H9 (cell line): ENCODE measurements around the gene ZNF467. TPM values are rescaled to one million over a fixed set of nuclear protein-coding genes. Genes with fewer than 3 reads are reported as not detected.

Experiments
- DNase-seq: peaks from one replicate; pipeline ENCODE4 v3.0.0-alpha.2; 2017
- H2AFZ ChIP-seq: one replicate; pipeline ENCODE4 v1.6.1; 2013; ENCODE audit warnings: mild to moderate bottlenecking, low read length, control low read depth, moderate library complexity
- H2AK5ac ChIP-seq: 2 replicates; pipeline ENCODE4 v1.6.1; 2013; ENCODE audit warnings: low read length, control low read depth, mixed read lengths; ENCODE audit not compliant: insufficient read length
- H2BK120ac ChIP-seq: one replicate; pipeline ENCODE4 v1.6.1; 2013; ENCODE audit warnings: low read depth, mild to moderate bottlenecking, low read length, control low read depth, inconsistent platforms; ENCODE audit not compliant: poor library complexity, severe bottlenecking
- H2BK12ac ChIP-seq: 2 replicates; pipeline ENCODE4 v1.6.1; 2013; ENCODE audit warnings: low read length, control low read depth, mixed read lengths, low read depth; ENCODE audit not compliant: insufficient read length
- H2BK15ac ChIP-seq: 2 replicates; pipeline ENCODE4 v1.6.1; 2013; ENCODE audit warnings: low read depth, low read length, control low read depth
- H2BK20ac ChIP-seq: one replicate; pipeline ENCODE4 v1.6.1; 2013; ENCODE audit warnings: low read depth, mild to moderate bottlenecking, low read length, control low read depth, inconsistent platforms; ENCODE audit not compliant: poor library complexity, severe bottlenecking
- H2BK5ac ChIP-seq: 2 replicates; pipeline ENCODE4 v1.6.1; 2013; ENCODE audit warnings: low read length, control low read depth, mixed read lengths; ENCODE audit not compliant: insufficient read length
- H3K14ac ChIP-seq: 2 replicates; pipeline ENCODE4 v1.6.1; 2013; ENCODE audit warnings: low read length, control low read depth; ENCODE audit not compliant: insufficient read depth
- H3K18ac ChIP-seq: 2 replicates; pipeline ENCODE4 v1.6.1; 2013; ENCODE audit warnings: low read depth, mild to moderate bottlenecking, mixed read lengths, low read length, control low read depth; ENCODE audit not compliant: insufficient read length
- H3K23ac ChIP-seq: 2 replicates; pipeline ENCODE4 v1.6.1; 2013; ENCODE audit warnings: low read length, control low read depth, mixed read lengths, low read depth; ENCODE audit not compliant: insufficient read length
- H3K23me2 ChIP-seq: 2 replicates; pipeline ENCODE4 v1.6.1; 2013; ENCODE audit warnings: low read depth, mild to moderate bottlenecking, mixed read lengths, low read length, control low read depth; ENCODE audit not compliant: insufficient read length, poor library complexity, severe bottlenecking
- H3K27ac ChIP-seq: 2 replicates; pipeline ENCODE4 v1.5.1; 2013; ENCODE audit warnings: low read length, control low read depth, mixed read lengths, low read depth; ENCODE audit not compliant: insufficient read length
- H3K27me3 ChIP-seq: 2 replicates; pipeline ENCODE4 v1.6.1; 2013; ENCODE audit warnings: low read length, control low read depth, inconsistent platforms; ENCODE audit not compliant: insufficient read depth
- H3K4ac ChIP-seq: 2 replicates; pipeline ENCODE4 v1.6.1; 2013; ENCODE audit warnings: low read depth, mild to moderate bottlenecking, control low read depth, inconsistent platforms, low read length, moderate library complexity
- H3K4me1 ChIP-seq: 2 replicates; pipeline ENCODE4 v1.6.1; 2013; ENCODE audit warnings: low read length, control low read depth, inconsistent platforms; ENCODE audit not compliant: insufficient read depth
- H3K4me2 ChIP-seq: 2 replicates; pipeline ENCODE4 v1.6.1; 2013; ENCODE audit warnings: low read length, control low read depth, mixed read lengths; ENCODE audit not compliant: insufficient read length, insufficient read depth
- H3K56ac ChIP-seq: 2 replicates; pipeline ENCODE4 v1.6.1; 2013; ENCODE audit warnings: low read depth, mild to moderate bottlenecking, mixed read lengths, low read length, control low read depth; ENCODE audit not compliant: insufficient read length
- H3K79me1 ChIP-seq: 2 replicates; pipeline ENCODE4 v1.6.1; 2013; ENCODE audit warnings: low read depth, mild to moderate bottlenecking, moderate library complexity, low read length, control low read depth, inconsistent platforms; ENCODE audit not compliant: insufficient read depth, poor library complexity, severe bottlenecking
- H3K79me2 ChIP-seq: 2 replicates; pipeline ENCODE4 v1.6.1; 2013; ENCODE audit warnings: low read length, control low read depth, inconsistent platforms; ENCODE audit not compliant: insufficient read depth
- H3K9ac ChIP-seq: 2 replicates; pipeline ENCODE4 v1.6.1; 2013; ENCODE audit warnings: low read length, control low read depth, mixed read lengths; ENCODE audit not compliant: insufficient read length; ENCODE audit errors: extremely low read depth
- H3K9me3 ChIP-seq: one replicate; pipeline ENCODE4 v1.6.1; 2013; ENCODE audit warnings: low read depth, low read length, inconsistent platforms; ENCODE audit not compliant: control insufficient read depth
- H3T11ph ChIP-seq: one replicate; pipeline ENCODE4 v1.6.1; 2013; ENCODE audit warnings: mild to moderate bottlenecking, low read length, control low read depth, inconsistent platforms
- H4K20me1 ChIP-seq: one replicate; pipeline ENCODE4 v1.6.1; 2013; ENCODE audit not compliant: control insufficient read depth, insufficient read length, insufficient read depth
- H4K5ac ChIP-seq: 2 replicates; pipeline ENCODE4 v1.6.1; 2013; ENCODE audit warnings: low read depth, mild to moderate bottlenecking, mixed read lengths, low read length, control low read depth; ENCODE audit not compliant: insufficient read length
- H4K8ac ChIP-seq: replicated peaks from 2 replicates; pipeline ENCODE4 v1.6.1; 2013; ENCODE audit warnings: low read length, control low read depth, mixed read lengths, low read depth; ENCODE audit not compliant: insufficient read length
- H4K91ac ChIP-seq: 2 replicates; pipeline ENCODE4 v1.6.1; 2013; ENCODE audit warnings: low read depth, mild to moderate bottlenecking, moderate library complexity, mixed read lengths, low read length, control low read depth; ENCODE audit not compliant: insufficient read length
- H3K27ac Mint-ChIP-seq, 3 experiments: 2 replicates in 2 of 3; 3 replicates in 1 of 3; pipeline ENCODE4 v1.8.0; 2020 to 2021; ENCODE audit warnings: mixed read lengths in 3 of 3, mild to moderate bottlenecking in 1 of 3, moderate library complexity in 1 of 3
- H3K27me3 Mint-ChIP-seq: 2 replicates; pipeline ENCODE4 v1.8.0; 2021; ENCODE audit warnings: low read depth, mild to moderate bottlenecking, moderate library complexity, mixed read lengths
- H3K36me3 Mint-ChIP-seq, 3 experiments: 2 replicates in 2 of 3; 3 replicates in 1 of 3; pipeline ENCODE4 v1.8.0; 2020 to 2021; ENCODE audit warnings: low read depth in 3 of 3, mixed read lengths in 3 of 3; ENCODE audit not compliant: insufficient read depth in 1 of 3
- H3K4me1 Mint-ChIP-seq, 2 experiments: 2 replicates each; pipeline ENCODE4 v1.8.0; 2020; ENCODE audit warnings: mixed read lengths in 2 of 2
- H3K4me3 Mint-ChIP-seq, 2 experiments: 2 replicates in 1 of 2; 3 replicates in 1 of 2; pipeline ENCODE4 v1.8.0; 2020 to 2021; ENCODE audit warnings: mild to moderate bottlenecking in 2 of 2, mixed read lengths in 2 of 2, moderate library complexity in 1 of 2
- H3K9me3 Mint-ChIP-seq, 2 experiments: 2 replicates in 1 of 2; 3 replicates in 1 of 2; pipeline ENCODE4 v1.8.0; 2020; ENCODE audit warnings: mild to moderate bottlenecking in 2 of 2, mixed read lengths in 2 of 2, moderate library complexity in 1 of 2
- CTCF ChIP-seq: fragments of 200-600 bp; sonication (generic); conservative IDR thresholded peaks from 3 replicates; pipeline ENCODE4 v1.8.0; 2021; ENCODE audit warnings: antibody characterized with exemption, mild to moderate bottlenecking
- WGBS: extraction: QIAGEN DNeasy Blood & Tissue Kit; methylation state at CpG from one replicate; pipeline ENCODE4 v1.1.7; 2013; ENCODE audit warnings: missing lambda C conversion rate, low lambda C conversion rate, mixed read lengths; ENCODE audit not compliant: insufficient read length; ENCODE audit errors: extremely low coverage; 5-methylcytosine and 5-hydroxymethylcytosine counted together
- total RNA-seq: library from RNA; stranded (reverse); gene quantifications from 2 replicates; pipeline ENCODE4 v1.2.1, GENCODE V29; 2021

Gene ZNF467
- total RNA-seq, 1 experiment from 2014 or later, result 0.31 TPM

- no peak overlapping the region for H3K23ac ChIP-seq
- H2AK5ac ChIP-seq, result no peak overlapping the region
- peaks cover 13% of the 10 kb centered on the region for H3K27me3 ChIP-seq
- Mint-ChIP-seq H3K9me3 (no peaks in the 10 kb centered on the region), H3K4me3 (no peak overlapping the region), H3K27ac (no peak overlapping the region), H3K27me3 (peaks cover 67% of the 10 kb centered on the region), H3K4me1 (peaks cover 8 to 23% of the 10 kb centered on the region in 2 experiments), H3K36me3 (no peaks in the 10 kb centered on the region)
- H2BK120ac ChIP-seq, result no peak overlapping the region
- no peak overlapping the region for H2AFZ ChIP-seq
- no peak overlapping the region for H2BK15ac ChIP-seq
- H3K79me2 ChIP-seq, result no peaks in the 10 kb centered on the region
- H3K56ac ChIP-seq, result no peak overlapping the region
- no peak overlapping the region for H3K9ac ChIP-seq
- H3K4ac ChIP-seq, result no peak overlapping the region
- H4K20me1 ChIP-seq, result no peaks in the 10 kb centered on the region
- H3K18ac ChIP-seq, result no peak overlapping the region
- no peak overlapping the region for H4K91ac ChIP-seq
- no CpG with 5 or more reads among the region's 19 CpGs for WGBS
- no peaks in the 10 kb centered on the region for H3K9me3 ChIP-seq
- no peak overlapping the region for H4K8ac ChIP-seq
- no peak overlapping the region for H4K5ac ChIP-seq
- H2BK5ac ChIP-seq, result no peak overlapping the region
- H2BK20ac ChIP-seq, result no peak overlapping the region
- H3K4me2 ChIP-seq, result no peak overlapping the region
- TF ChIP-seq CTCF, result no peak
- no peak overlapping the region for H3T11ph ChIP-seq
- DNase-seq, result no peak
- H3K79me1 ChIP-seq, result no peaks in the 10 kb centered on the region
- H3K14ac ChIP-seq, result no peak overlapping the region
- no peaks in the 10 kb centered on the region for H3K4me1 ChIP-seq
- H3K27ac ChIP-seq, result no peak overlapping the region
- peaks cover 11% of the 10 kb centered on the region for H3K23me2 ChIP-seq
- no peak overlapping the region for H2BK12ac ChIP-seq
Observed at GRCh38 chr7:149777551-149778326, 4.4 kb upstream of the ZNF467 start.
